HG03039 (cell line): Measurements from ENCODE around the gene SRSF2.
"Not testable (repeated sequence)": the region's sequence is repeated elsewhere in the genome, so short reads cannot be mapped to it uniquely, and the experiment has no call there.

ENCODE experiments used
- ATAC-seq: cut with Tn5 transposase; IDR thresholded peaks from one replicate; pipeline ENCODE4 v1.9.1; 2021; ENCODE audit warnings: mild to moderate bottlenecking, moderate library complexity; ENCODE audit not compliant: unreplicated experiment

Gene SRSF2

DNA sequence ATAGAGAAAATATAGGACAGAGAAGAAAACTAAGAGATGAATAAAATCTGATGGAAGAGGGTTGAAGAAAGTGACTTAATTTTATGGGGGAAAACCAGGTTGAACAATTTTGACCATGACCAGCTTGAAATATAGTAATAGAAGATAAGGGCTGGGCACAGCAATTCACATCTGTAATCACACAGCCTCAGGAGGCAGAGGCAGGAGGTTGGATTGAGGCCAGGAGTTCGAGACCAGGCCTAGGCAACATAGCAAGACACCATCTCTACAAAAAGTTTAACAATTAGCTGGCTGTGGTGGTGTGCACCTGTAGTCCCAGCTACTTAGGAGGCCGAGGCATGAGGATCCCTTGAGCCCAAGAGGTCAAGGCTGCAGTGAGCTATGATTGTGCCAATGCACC is 35.1 kb downstream of the SRSF2 start:
- no peak for ATAC-seq

DNA sequence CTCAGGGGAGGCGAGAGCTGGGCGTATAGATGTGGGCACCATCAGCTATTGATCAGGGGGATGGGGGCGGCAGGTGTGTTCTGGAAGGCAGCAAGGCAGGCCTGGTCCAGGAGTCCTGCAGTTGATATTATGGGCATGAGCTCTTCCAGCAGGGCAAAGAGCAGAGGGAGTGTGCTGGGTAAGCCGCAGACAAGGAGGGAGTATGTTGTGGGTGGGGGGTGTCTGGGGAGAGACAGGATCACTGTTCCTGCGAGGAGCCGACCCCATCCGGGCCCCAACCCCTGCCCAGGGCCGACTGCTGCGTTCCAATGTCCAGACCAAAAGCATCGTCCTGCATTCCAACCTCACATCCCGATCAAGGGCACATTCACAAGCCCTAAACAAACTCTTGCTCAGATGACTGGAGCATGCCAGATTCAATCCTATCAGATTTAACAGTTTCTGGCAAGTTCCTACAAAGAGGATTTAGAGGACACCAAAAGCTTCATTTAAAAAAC is 35.6 kb downstream of the SRSF2 start:
- ATAC-seq, result no peak

DNA sequence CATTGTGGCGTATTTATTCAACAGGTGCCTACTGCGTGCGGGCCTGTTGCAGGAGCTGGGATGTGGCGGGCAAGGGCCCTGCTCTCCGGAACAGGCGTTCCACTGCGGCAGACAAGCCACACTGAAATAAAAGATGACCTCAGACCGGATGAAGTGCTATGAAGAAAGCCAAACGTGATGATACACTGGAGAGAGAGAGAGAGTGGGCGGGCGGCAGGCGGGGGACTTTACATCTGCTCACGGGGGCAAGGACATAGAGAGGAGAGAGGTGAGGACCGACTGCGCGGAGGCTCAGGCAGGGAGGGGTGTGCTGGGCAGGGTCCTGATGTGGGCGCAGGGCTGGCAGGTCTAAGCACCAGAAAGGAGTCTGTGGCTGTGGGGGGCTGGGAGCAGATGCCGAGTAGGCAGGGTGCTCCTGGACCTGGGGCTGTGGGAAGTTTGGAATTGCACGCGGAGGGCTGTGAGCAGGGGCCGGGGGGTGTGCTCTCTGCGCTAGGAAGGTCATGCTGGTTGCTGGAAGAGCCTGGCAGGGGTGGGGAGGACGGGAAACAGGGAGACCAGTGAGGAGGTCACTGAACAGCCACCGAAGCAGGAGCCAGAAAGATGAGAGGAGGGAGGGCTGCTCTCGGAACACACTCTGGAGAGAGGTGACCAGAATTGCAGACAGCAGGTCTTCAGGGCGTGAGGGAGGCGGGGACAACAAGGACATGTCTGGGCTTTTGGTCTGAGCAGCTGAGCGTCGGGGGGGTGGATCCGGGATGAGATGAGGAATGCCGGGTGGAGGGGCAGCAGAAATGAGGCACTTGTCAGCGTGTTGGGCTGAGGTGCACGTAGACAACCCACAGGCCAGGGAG is 36.3 kb downstream of the SRSF2 start:
- ATAC-seq, result no peak

DNA sequence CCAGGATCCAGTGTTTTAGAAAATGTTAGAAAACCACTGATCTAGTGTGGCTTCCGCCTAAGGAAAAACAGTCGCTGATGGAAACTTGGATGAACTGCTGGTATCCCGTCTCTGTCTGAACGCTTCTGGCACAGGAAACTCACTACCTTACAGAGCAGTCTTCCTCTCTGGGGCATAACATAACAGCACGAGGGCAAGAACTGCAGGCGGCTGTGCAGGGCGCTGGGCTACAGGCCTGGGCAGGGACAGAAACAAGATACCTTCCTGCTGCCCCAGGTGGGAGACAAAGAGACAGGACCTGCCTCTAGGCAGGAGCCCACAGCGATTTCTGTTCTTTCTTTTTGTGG is 36.9 kb downstream of the SRSF2 start:
- no peak for ATAC-seq

DNA sequence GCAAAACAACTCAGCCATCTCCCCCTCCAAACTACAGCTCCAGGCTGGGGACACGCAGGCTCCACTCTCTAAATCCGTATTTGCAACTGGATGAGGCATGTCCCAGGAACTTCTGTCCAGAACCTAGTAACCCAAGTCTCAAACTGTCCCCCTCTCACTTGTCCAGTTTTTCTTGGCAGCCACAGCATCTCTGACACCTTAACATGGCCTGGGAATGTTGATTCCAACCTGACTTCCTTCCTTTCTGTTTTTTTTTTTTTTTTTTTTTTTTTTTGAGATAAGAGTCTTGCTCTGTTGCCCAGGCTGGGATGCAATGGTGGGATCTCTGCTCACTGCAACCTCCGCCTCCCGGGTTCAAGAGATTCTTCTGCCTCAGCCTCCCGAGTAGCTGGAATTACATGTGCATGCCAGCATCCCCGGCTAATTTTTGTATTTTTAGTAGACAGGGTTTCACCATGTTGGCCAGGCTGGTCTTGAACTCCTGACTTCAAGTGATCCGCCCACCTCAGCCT is 38.6 kb downstream of the SRSF2 start:
- ATAC-seq, result not testable (repeated sequence)

DNA sequence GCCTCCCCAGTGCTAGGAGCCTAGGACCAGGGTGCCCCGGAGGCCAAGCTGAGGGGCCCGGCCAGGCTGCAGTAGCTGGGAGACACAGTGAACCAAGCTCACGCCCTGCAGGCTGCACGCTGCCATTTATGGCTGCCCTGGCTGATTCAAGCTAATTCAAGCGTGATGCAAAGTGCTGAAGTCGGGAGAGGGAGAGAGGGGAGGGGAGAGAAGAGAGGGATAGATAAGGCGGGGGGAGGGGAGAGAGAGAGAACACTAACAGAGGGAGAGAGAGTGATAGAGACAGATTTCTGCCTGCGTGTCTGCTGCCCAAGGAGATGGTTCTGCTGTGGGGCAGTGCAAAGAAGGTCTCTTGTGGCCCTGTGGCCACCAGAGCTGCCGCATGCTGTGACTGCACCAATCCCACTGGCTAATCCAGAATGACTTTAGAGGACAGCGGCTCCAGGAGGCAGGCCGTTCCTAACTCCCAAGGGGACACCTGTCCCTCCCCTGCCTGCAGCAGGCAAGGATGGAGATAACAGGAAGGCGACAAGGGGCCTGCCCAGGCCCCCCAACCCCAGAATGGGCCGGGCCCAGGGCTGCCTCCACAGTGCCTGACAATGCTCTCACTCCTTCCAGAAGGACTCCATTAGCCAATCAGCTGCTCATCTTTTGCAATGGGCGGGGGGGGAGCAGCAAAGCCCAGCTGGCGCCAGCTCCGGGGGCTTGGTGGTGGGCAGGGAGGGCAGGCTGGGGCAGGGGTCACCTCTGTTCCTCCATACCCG is 39.2 kb downstream of the SRSF2 start:
- no peak for ATAC-seq

DNA sequence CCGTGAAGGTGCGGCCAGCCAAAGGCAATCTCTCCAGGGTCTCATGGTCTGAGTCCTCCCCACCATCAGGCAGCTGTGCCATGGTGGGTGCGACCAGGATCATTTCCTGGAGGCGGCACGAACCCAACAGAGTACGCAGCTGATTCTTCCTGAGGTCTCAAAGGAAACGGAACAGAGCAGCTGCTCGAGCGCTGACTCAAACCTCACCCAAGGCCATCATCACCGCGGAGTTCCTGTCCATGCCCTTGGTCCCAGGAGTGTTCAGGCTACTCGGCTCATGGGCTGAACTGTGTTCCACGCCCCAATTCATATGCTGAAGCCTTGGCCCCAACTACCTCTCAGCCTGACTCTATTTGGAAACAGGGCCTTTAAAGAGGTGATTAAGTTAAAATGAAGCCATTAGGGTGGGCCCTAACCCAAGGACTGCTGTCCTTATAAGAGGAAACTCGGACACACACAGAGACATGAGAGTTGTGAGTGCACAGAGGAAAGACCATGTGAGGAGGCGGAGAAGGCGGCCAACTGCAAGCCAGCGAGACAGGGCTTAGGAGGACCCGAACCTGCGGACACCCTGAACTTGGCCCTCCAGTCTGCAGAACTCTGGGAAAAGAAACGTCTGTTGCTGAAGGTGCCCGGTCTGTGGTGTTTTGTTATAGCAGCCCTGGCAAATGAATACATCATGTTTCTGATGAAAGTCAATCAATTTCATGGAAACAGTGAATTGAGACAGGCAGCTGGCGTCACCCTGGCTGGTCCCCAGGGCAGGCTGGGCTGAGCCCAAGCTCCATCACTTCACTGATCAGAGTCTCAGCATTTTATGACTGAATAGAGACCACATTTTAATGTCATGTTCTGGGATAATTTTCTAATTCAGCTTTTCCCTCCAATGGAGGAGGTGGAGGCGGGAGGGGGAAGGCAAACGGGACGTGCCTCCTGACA is 40.1 kb downstream of the SRSF2 start:
- no peak for ATAC-seq

DNA sequence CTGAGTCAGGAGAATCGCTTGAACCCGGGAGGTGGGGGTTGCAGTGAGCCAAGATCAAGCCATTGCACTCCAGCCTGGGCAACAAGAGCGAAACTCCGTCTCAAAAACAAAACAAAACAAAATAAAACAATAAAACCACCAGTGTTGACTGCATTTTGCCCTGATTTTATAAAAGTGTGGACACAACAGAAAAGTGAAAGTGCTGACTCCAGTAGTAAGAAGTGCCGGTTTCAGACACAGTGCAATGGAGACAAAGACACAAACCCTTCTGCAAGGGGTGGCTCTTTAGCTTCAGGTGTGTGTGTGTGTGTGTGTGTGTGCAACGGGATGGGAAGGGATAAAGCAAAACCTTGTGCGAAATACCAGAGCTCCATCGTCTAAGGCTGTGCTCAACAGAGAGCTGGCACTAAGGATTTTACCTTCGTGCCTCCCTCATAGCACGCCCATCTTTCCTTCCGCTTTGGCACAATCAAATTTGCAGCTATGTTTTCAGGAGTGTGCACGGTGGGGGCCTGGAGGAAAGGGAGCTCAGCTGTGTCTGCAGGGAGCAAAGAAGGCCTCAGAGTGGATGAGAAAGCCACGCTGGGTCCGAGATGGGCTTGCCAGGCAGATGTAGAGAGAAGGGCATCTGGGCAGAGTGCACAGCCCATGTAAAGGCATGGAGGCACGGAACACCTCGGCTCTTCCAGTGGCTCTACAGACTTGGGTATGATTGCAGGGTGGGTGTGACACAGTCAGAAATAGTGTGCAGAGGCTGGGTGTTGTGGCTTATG is 41.9 kb downstream of the SRSF2 start:
- ATAC-seq, result no peak

DNA sequence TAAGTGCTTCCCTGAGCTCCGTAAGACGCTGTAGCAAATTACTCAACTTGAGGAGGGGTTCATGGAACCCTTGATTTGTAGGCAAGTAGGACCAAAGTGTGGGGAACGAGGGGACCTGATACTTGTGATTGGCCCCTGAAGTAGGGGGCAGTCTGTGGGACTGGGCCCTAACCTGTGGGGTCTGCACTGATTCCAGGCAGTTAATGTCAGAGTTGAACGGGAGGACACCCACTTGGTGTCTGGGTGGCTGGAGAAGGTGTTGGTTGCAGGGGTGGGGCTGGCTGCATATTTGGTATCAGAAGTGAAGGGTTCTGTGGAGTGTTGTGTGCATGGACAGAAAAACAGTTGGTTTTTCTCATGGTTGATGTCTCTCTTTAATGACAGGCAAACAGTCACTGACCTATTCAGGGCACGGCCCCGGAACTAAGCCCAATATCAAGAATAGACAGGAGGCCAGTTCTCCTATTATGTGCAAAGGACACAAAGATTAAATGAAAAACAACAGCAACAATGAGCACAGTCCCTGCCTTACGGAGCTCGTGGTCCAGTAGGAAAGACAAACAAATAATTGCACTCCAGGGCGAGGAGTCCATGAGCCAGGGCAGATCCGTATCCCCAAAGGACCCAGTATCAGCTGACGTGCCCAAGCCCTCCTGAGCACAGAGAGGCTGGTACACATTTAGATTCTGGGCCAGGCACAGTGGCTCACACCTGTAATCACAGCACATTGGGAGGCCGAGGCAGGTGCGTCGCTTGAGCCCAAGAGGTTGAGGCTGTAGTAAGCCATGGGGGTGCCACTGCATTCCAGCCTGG is 45.5 kb downstream of the SRSF2 start:
- ATAC-seq, result no peak

DNA sequence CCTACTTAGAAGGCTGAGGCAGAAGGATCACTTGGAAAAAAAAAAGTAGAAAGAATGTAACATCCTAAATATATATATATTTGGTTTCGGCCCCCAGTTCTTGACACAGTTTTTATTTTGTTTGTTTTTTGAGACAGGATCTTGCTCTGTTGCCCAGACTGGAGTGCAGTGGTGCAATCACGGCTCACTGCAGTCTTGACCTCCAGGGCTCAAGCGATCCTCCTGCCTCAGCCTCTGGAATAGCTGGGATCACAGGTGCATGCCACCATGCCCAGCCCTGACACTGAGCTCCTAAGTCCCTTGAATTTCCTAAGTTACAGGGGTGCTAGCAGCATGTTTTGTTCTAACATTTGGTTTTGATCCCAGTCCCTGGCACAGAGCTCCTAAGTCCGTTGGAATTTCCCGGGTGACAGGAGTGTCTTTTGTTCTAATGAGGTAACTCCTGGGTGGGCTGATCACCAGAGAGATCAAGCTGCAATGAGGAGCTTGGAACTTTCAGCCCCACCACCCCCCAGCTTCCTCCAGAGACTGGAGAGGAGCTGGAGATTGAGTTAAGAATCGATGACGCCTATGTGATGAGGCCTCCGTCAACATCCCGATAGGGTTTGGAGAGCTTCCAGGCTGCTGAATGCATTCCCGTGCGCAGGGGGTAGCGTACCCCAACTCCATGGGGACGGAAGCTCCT is 46.4 kb downstream of the SRSF2 start:
- no peak for ATAC-seq

DNA sequence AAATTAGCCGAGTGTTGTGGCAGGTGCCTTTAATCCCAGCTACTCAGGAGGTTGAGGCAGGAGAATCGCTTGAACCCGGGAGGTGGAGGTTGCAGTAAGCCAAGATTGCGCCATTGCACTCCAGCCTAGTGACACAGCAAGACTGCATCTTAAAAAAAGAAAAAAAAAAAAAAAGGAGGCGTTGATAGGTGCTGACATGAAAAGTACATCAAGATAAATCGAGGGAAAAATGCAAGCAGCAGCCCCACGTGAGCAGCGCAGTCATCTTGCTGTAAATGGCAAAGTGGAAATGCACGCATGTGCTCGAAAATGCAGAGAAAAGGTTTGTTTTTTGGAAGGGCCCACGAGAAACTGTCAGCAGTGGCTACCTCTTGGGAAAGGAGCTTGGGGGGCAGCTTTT is 47.3 kb downstream of the SRSF2 start:
- ATAC-seq, result no peak

DNA sequence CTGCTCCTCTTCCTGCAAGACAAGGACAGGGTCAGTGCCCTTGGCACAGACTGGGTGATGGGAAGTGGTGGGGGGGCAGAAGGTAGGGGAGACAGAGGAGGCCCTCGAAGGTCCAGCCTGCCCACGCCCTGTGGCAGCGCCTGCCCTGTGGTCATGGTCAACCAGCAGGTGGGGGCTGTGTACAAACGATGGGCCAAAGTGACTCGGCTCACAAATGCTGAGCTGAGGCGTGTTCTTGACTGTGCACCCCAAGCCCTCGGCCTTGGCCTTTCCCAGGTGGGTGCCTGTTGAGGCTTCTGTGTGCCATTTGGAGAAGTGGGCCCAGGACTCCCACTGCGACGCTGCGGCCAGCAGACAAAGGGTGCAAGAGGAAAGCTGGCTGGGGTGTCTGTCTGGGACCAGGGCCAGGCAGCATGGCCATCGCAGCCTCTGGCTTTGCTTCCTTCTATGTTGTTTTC is 48.9 kb downstream of the SRSF2 start:
- no peak for ATAC-seq

DNA sequence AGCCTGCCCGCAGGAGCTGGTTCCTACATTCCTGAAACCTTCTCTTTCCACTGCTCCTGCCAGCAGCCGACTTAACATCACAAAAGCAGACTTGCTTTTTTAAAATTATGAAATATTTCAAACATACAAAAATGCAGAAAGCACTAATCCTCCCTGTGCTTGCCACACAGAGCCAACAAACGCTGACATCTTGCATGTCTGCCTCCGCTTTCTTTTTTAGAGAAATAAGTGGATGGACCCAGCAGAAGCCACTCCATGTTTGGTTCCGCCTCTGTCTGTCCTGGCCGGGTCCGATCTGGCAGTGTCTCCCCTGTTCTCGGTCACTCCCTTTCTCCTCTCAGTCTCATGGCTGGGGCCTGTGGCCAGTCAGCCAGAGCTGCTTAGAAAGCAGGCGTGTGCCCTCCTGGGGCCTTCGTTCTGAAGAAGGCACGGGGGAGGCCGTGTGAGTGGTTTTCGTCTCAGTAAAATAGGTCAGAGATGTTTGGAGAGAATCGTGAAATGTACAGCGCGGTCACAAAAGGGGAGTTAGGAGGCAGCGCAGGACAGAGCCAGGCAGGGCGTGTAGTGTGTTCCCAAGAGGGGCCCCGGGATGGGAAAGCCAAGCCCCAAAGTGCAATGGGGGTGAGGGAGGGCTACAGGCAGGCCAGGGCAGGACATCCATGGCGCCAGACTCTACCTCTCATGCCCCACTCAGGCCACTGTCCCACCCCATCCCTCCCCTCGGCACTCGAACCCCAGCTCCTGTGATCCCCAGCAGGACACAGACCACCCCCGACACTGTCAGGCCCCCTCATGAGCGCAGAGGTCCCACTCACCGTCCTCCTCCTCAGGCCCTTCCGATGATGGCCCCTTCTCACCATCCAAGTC is 49.6 kb downstream of the SRSF2 start:
- ATAC-seq, result no peak

DNA sequence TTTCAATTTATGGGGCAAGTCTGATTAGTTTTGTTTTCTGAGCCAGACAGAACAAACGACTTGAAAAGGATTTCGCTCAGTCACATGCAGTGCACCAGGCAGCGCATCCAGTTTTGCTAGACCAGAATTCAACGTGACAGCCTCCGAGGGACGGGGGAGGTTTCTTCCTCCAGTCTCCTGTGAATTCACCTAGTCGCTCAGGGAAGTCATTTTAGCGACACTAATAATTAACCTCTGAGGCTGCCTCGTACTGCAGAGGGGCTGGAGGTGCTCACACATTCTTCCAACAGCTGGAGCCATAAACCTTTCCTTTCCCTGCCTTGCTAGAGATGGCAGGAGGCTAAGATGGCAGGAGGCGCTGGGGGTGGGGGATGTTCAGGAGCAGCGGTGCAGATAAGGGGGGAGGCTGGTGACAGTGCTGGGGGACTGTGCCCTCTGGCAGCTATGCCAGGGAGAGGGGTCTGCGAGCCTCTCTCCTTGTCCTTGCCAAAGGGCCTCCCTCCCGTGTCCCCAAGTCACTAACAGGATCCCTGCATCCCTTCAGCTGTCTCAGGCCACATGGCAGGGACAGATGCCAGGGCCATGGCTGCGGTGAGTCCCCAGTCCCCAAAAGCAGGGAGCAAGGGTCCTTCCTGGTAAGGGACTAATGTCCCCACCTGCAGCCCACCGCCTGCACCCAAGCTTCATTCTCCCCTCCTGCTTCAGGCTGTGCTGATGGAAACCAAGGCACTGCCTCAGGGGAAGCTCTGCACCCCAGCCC is 50.4 kb downstream of the SRSF2 start:
- no peak for ATAC-seq

DNA sequence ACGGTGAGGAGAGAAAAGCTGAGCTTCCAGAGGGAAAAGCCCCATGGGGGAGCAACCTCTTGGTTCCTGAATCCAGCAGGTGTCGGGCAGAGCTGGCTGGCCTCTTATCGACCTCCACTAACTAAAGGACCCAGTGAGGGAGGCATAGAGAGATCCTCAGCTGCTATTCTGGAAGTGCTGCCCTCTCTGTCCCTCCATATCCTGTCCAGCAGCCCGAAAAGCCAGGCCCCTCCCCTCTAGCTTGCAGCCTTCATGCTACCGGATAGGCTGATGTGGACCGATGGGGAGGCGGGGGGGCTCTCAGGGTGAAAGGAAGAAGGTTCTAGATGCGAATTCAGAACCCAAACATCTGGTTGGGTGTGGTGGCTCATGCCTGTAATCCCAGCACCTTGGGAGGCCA is 51.3 kb downstream of the SRSF2 start:
- no peak for ATAC-seq

DNA sequence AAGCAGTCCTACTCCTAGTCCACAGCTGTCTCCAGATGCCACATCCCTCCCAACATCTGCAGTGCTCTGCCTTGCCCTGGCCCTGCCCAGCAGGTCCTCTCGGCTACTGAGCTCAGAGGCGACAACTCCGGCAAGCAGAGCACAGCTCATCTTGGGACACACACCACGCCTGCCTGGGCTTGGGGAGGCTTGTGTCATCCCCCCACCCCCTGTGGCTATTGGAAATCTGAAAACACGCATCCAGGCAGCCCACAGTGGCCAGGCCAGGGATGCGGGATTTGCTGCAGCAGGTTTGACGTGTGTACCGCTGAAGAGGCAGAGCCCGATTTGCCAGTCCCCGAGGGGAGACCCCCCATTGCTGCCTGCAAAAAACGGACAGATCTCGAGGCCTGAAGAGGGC is 51.8 kb downstream of the SRSF2 start:
- ATAC-seq, result no peak

DNA sequence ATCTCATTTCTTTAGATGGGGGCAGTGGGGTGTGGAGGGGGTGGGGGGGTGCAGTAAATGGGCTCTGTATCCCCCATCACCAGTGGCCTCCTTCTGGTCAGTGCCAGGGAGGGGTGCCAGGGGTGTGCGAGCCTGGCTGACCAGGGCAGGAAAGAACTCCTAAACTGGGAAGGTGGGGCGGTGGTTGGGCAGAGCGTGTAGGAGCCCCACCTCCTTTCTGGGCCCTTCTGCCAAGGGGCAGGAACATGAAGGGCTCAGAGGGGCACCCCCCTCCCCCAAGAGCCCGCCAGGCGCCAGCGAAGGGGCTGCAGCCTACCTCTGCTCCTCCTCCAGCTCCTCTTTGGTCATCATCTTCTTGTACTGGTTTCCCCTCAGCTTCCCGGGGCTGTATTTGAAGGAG is 52.4 kb downstream of the SRSF2 start:
- ATAC-seq, result no peak
